ENCODE measurements around the gene ZNF644.
"Not testable (repeated sequence)": the region's sequence is repeated elsewhere in the genome, so short reads cannot be mapped to it uniquely, and the experiment has no call there.

Gene ZNF644

DNA sequence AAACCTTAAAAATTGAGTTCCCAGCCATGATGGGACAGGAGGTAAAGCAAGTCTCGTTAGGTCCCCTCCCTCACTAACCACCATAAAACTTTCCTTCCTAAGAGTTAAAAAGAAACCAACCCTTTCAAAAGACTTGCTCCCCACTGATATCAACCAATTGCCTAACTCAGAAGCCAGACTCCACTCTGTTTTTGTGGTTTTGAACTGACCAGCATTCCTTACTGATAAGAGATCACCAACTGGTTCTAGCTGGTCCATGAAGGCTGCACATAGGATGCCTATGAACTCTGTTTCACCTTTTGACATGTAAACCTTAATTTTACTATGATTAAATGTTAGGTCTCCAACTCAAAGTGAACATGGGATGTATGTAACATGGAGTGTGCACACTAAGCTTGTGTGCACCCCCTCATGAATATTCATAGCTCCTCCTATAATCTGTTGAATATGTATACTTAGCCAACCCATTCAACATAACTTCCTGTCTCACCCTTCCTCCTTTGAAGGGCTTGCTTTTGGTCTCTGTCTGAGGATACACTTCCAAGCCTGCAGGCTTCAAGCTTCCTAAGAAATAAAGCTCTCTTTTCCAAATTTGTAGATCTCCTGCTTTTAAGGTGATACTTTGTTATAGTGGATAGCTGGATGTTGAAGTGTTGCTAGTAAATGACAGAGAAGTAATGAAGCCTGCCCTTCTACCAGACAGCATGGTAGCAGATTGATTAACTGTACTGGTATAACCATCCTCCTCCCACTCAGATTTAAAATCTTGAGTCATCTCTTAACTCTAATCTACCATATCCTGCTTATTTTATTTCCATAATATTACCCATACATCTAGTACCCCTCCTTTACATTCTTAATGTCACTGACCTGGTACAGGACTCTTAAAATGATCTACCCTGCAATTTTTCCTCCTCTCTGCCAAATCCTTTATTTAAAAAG lies 95.6 kb downstream of the ZNF644 start:
- DNase-seq (ENCODE audit: low spot score) = no peak

DNA sequence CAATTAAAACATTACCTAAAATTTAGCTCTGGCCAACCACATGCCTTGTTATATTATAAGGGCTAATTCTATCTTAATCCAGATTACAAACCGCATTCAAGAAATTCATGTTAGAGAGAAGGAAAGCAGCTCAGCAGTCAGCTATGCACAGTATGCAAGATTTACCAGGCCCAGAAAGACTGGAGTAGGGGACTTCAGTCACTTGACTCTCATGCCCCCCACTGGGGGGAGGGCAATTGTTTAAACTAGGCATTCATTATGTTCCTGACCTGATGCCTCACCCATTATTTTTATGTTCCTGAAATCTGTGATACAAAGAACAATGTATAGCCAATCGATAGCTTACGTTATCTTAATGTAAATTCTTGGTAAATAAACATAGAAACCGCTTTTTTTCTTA lies 96.9 kb downstream of the ZNF644 start:
- DNase-seq (ENCODE audit: low spot score) = no peak

DNA sequence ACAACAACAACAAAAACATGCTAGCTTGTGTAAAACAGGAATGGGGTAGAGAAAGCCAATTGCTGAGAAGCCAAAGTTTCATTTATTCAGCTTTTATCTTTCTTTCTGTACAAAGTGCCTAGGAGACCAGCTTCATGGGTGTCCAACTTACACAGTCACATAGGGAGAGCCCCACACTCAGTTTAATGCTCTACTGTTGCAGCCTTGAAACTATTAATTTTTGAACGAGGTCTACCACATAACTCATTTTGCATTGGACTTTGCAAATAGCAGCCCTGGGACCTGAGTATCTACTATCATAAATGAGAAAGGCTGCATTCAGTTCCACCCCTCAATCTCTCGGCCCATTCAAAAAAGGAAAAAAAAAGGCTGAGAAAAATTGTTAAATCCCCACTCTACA lies 98.8 kb downstream of the ZNF644 start:
- no peak for DNase-seq (ENCODE audit: low spot score)

DNA sequence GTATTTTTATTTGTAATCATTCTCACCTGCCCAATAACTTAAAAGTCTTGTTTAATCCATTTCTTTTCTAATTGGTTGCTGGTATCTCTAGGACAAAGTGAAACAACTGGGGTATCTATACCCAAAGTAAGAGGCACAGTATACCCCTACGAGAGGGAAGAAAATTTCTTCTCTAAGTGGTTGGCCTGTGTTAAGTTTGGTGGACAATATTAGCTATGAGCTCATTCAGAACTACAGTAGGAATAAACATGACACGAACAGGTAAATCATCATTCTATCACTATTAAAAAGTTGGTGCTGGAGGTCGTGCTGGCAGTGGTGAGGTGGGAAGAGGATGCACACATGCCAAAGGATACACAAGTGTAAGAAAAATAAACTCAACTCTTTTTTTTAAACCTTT lies 99.6 kb downstream of the ZNF644 start:
- no peak for DNase-seq (ENCODE audit: low spot score)

DNA sequence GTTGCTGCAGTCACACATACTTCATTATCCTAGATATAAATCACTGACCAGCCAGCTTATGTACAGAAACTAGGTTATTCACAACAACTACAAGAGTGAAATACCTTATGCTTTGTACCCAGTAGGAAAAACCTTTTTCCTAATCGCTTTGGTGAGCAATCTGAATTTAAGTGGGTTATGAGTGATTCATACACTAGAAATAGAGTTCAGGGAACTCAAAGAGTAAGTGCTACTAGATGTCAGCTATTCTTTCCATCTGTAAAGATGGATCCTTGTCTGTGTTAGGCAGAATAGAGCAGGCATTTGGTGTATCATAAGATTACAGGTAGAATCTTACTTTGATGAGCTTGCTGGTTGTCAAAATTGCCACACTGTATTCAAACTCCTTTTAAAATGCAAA lies 101.9 kb downstream of the ZNF644 start:
- DNase-seq (ENCODE audit: low spot score) = no peak

DNA sequence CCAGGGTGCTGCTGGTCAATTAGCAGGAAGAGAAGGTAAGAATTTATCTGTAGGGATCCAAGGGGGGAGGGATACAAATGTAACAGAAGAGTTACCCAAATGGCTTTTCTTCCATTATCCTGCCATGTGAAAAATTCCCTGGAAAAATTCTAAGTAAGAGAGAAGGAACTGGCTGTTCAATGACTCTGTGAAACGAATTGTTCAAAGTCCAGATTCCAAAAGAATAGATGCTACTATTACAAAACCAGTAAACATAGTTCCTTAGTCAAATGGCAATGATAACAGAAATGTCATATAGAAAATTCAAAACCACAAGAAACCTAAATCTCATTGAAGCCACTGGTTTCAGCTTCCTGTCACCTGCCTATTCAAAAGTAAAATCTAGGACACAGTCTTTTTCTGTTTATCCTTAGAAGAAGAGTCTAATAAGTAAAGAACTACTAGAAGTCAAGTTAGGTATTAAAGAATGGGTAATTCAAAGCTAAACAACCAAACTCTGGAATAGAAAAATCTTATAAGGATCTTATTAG lies 102.6 kb downstream of the ZNF644 start:
- no peak for DNase-seq (ENCODE audit: low spot score)

DNA sequence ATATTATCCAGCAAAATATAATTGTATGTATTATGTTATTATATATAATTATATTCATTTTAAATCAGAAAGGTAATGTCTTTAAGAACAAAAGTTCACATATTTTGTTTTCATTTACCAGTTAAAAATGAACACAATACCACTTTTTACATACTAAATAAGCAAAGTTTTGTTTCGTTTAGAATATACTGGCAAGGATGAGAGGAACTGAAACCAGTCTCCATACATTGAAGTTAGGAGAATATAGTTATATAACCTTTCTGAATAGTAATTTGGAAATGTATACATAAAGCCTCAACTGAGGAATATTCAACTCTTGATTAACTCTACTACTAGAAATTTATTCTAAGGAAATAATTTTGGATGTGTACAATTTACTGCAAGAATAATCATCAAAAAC lies 110.5 kb downstream of the ZNF644 start:
- no peak for DNase-seq (ENCODE audit: low spot score)

DNA sequence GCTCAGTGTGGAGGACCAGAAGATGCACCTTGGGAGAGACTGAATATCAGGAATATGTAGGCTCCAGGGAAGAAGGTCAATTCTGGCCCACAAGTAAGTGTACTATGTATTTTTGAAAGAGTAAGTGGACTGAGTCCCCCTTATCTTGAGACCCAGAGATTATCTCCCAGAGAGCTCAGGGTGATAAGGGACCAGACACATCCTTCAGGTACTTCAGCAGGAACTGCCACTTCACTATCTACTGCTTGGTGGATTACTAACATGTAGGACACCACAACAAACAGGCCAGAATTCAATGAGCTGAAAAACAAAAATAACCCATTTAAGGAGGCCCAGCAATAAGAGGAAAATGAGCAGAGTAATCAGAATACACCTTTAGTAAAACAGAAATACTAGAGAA lies 119.2 kb downstream of the ZNF644 start:
- no peak for DNase-seq (ENCODE audit: low spot score)

DNA sequence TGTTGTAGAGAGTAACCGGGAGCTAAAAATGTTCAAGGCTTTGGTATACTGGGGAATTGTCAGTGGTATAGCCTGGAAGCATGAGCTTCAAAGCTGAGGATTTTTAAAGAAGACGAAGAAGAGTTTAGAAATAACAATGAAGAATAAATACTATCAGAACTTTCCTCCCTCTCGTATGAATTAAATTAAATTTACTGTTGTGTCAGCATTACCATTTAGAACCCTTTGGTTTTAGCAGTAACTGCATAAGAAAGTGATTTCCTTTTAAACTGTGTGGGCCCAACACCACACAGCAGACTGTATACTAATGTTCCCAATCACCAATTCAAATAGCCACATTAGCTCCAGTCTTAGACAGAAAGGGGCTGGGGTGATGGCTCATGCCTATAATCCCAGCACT lies 122.6 kb downstream of the ZNF644 start:
- no peak for DNase-seq (ENCODE audit: low spot score)

DNA sequence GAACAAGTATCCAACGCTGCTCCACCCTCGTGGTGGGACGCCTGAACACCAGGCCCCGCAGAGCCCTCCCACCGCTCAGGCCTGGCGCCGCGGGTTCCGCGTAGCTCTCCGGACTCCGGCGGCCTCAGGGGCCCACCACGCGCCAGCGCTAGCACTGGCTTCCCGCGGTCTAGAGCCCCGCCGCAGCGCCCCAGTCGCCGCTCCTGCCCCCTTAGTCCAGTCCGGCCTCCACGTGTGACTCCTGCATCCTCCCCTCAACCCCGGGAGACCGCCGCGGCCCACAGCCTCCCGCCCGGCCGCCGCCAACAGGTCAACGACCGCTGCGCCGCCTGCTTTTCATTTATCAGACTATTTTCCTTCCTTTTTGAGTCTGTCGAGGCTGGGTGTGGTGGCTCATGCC lies 128.2 kb downstream of the ZNF644 start:
- not testable (repeated sequence) for DNase-seq (ENCODE audit: low spot score)

DNA sequence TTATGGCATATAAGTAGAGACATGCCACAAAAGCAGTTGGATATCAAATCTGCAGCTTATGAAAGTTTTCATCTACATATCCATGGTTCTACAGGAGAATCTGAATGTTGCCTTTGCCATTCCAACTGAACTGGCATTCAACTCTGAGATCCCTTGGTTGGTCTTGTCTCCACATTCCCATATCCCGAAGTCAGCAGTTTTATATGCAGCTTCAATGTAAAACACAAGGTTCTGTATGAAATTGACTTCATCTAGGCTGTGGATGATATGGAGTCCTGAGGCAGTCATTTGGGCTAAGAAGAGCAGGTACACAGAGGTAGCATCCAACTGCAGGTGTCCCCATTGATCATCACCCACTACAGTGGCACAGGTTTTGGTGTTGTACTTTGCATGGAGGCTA lies 129.0 kb downstream of the ZNF644 start:
- DNase-seq (ENCODE audit: low spot score) = not testable (repeated sequence)

DNA sequence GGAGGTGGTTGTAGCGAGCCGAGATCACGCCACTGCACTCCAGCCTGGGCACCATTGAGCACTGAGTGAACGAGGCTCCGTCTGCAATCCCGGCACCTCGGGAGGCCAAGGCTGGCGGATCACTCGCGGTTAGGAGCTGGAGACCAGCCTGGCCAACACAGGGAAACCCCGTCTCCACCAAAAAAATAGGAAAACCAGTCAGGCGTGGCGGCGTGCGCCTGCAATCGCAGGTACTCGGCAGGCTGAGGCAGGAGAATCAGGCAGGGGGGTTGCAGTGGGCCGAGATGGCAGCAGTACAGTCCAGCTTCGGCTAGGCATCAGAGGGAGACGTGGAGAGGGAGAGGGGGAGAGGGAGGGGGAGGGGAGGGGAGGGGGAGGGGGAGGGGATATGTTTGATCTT lies 129.6 kb downstream of the ZNF644 start:
- DNase-seq (ENCODE audit: low spot score) = not testable (repeated sequence)

DNA sequence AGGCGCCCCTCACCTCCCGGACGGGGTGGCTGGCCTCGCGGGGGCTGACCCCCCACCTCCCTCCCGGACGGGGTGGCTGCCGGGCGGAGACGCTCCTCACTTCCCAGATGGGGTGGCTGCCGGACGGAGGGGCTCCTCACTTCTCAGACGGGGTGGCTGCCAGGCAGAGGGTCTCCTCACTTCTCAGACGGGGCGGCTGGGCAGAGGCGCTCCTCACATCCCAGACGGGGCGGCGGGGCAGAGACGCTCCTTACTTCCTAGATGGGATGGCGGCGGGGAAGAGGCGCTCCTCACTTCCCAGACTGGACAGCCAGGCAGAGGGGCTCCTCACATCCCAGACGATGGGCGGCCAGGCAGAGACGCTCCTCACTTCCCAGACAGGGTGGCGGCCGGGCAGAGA lies 130.1 kb downstream of the ZNF644 start:
- not testable (repeated sequence) for DNase-seq (ENCODE audit: low spot score)

DNA sequence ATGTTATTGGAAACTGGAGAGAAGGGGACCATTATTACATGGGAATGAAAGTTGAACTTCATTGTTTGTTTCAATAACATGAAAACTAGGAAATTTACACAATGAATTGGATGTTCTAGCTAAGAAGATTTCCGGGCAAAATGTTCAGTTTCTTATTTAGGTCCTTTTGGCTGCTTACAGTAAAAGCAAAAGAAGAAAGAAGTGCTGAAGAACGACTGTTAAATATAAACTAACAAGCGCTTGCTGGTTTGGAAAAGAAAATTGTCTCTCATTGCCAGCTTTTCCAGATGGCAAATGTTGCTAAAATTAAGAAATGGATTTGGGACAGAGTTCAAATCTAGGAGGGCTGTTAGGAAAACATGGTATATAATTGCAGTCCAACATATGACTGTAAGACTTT lies 139.6 kb downstream of the ZNF644 start:
- DNase-seq (ENCODE audit: low spot score) = no peak

DNA sequence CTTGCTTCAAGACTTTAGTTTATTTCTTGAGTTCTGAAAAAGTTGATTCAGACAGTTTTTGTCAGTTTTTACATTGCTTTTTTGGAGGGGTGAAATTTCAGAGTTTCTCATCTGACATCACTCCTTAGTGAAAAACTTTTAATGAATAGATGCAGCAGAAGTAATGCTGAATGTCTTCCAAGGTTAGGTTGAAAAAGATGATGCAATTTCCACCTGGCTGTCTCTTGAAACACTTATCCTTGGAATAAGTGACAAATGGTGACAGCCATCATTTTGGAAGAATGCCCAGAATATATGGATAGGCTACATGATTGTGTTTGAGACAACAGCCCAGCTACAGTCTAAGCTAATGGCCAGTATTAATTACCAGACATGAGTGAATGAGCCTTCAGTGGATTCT lies 140.8 kb downstream of the ZNF644 start:
- no peak for DNase-seq (ENCODE audit: low spot score)

DNA sequence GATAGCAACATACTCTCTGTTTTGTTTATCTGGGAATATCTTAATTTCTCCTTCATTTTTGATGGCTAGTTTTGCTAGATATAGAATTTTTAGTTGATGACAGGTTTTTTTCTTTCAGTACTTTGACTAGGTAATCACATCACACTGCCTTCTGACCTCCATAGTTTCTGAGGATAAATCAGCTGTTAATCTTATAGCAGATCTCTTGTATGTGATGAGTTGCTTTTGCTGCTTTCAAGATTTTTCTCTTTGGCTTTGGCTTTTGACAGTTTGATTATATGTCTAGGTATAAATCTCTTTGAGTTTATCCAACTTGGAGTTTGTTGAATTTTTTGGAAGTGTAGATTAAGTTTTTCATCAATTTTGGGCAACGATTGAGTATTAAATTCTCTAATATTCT lies 142.6 kb downstream of the ZNF644 start:
- DNase-seq (ENCODE audit: low spot score) = no peak

DNA sequence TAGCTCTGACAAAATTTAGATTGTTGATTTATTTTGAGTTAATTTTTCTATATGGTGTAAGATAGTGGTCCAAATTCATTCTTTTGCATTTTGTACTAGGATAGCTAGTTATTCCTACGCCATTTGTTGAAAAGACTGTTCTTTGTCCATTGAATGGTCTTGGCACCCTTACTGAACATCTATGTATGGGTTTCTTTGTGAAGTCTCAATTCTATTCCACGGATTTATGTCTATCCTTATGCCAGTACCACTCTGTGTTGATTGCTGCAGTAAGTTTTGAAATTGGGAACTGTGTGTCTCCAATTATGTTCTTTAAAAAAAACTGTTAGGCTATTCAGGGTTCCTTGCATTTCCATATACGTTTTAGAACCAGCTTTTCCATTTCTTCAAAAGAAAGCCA lies 145.7 kb downstream of the ZNF644 start:
- no peak for DNase-seq (ENCODE audit: low spot score)

Measured in HuH-7.5 (cell line).